Skin of body (tissue), 2 donors: ENCODE measurements around the gene AMZ1. TPM values are rescaled to one million over a fixed set of nuclear protein-coding genes. Genes with fewer than 3 reads are reported as not detected.

Source experiments
- DNase-seq: peaks from one replicate; lab custom pipeline; 2025; lab: John Stamatoyannopoulos, UW
- total RNA-seq: library from RNA; depleted of rRNA; stranded (reverse); fragments of >200 nt; gene quantifications from one replicate; pipeline ENCODE4 v1.2.3, GENCODE V29; 2014

The AMZ1 gene
- total RNA-seq, 1 donor from 2014 or later = 0.30 TPM

DNA sequence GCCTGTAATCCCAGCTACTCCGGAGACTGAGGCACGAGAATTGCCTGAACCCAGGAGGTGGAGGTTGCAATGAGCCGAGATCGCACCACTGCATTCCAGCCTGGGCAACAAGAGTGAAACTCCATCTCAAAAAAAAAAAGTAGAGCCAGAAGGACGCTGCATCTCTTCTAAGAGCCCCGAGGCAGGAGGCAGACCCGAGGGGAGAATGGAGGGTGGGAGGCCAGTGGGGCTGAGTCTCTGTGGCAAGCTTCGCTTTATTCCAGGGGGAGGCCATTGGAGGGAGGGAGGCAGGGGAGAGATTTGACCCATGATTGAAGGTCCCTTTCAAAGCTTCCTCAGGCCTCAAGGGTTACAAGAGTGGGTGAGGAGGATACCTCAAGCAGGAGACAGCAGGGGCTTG is 37.6 kb upstream of the AMZ1 start:
- DNase-seq = no peak

DNA sequence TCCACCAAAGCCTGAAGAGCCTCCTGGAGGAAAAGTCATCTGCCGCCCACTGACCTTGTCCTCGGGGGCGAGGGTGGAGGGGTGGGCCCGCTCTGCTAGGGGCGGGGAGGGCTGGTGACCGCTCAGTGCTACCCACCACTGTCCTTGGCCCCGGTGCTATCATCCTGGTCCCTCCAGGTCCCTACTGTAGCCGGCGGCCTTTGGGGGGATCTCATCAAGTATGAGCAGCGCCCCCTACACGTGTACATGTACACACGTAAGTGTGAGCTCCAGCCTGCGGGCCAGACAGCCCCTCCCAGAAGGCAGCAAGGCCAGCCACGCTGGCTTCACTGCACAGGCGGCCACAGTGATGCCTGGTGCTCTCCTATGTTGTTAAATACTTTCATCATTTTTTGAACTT is 36.7 kb upstream of the AMZ1 start:
- no peak for DNase-seq

DNA sequence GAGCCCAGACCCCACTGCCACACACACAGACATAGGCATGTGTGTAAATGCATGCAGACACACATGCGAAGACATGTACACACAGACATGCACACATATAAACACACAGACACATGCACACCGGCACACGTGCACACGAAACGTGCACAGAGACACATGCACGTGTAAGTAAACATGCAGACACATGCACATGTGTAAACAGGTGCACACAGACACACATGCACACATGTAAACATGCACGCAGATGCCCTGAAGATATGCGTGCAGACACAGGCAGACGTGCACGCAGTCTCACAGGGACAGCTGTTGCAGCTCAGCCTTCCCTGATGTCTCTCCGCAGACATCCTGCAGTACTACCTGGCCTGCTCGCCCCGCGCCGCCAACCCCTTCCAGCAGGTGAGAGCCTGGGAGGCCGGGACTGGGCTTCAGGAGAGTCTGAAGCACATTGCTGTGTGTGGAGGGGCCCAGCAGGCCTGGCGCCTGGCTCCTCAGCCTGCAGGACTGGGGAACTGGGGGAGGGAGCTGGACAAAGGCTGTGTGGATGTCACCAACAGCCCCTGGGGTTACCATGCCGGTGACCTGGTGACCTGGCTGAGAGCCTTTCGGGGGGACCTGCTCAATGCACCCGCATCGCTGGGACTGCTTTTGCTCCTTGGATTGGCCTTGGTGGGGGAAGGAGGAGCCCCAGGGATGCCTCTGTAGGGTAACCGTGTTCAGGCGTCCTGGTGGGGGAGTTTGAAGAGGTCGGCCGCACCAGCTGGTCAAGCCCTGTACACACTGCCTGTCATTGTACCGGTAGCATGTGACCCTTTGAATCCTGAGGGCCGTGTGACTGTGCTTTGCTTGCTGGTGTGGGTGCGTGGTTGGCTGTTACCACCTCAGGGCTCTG is 35.9 kb upstream of the AMZ1 start:
- no peak for DNase-seq

DNA sequence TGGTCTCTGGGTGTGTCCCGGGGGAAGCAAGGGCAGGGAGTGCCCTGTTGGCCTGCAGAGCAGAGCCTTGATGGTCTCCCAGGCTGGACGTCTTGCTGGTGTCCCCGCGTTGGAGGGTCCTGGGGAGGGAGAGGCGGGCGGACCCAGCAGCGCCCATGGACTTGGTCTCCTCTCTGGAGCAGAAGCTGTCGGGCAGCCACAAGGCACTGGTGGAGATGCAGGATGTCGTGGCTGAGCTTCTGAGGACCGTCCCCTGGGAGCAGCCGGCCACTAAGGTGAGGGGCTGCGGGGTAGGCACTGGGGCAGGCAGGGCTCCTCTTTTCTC is 35.3 kb upstream of the AMZ1 start:
- no peak for DNase-seq

DNA sequence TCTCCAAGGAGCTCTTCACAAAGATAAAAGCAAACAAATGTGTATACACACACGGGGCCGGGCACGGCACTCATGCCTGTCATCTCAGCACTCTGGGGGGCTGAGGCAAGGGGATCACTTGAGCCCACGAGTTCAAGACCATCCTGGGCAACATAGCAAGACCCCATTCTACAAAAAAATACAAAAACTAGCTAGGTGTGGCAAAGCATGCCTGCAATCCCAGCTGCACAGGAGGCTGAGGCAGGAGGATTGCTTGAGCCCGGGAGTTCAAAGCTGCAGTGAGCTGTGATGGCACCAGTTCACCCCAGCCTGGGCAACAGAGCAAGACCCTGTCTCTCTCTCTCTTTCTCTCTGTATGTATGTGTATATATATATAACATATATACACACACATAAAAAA is 33.9 kb upstream of the AMZ1 start:
- no peak for DNase-seq

DNA sequence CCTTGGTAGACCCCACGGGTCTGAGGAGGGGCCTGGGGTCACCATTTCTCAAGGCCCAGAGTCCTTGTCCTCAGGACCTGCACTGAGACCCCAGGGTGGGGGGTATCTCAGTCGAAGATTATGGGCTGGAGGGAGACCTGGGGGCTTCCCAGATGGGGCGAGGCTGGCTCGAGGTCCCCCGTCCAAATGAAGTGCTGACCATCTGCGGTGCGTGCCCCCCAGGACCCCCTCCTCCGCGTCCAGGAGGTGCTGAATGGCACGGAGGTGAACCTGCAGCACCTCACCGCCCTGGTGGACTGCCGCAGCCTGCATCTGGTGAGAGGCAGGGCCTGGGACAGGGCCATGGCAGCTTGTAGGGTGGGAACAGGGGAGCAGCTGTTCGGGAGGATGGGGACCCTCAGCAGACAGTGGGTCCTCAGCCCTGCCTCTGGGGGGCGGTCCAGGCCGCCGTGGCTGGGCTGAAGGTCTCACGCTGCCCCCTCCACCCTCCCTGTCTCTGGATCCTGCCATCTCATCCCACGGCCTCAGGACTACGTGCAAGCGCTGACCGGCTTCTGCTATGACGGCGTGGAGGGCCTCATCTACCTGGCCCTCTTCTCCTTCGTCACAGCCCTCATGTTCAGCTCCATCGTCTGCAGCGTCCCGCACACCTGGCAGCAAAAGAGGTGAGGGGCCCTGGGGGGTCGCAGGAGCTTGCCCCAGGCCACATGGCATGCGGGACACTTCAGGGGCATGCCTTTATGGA is 32.0 kb upstream of the AMZ1 start:
- DNase-seq = no peak

DNA sequence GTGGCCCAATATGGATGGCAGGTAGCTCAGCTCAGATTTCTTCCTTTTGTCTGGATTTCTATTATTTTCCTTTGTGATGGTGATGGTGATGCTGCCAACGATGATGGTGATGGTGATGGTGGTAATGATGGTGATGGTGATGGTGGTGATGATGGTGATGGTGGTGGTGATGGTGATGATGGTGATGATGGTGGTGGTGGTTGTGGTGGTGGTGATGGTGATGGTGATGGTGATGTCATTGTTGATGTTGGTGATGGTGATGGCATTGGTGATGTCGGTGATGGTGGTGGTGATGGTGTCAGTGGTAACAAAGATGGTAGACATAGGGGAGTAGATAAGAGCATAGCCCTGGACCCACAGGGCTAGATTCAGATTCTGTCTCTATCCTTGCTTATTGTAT is 30.8 kb upstream of the AMZ1 start:
- no peak for DNase-seq

DNA sequence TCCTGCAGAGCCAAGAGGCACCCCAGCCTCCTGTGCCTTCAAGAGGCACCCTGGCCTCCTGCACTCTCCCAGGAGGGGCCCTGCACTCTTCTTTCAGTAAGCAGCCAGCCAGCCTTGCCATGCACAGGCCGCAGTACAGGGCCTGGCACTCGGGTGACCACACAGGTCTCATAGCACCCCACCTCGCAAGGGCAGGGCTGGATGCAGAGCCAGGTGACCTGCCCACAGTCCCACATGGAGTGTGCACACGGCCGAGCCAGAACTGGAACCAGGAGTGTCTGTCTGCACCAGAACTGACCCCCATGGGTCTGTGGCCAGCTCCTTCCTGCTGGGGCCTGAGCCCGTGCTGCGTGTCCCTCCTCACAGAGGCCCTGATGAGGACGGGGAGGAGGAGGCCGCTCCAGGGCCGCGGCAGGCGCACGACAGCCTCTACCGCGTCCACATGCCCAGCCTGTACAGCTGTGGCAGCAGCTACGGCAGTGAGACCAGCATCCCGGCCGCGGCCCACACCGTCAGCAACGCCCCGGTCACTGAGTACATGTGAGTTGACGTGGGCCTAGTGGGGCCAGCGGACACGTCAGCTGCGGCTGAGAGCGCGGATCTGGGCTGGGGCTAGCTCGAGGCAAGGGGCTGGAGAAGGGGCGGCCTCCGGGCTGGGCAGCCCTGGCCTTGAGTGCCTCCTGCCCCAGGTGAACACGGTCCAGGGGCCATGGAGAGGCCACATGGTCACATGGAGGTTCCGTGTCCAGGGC is 29.9 kb upstream of the AMZ1 start:
- no peak for DNase-seq

DNA sequence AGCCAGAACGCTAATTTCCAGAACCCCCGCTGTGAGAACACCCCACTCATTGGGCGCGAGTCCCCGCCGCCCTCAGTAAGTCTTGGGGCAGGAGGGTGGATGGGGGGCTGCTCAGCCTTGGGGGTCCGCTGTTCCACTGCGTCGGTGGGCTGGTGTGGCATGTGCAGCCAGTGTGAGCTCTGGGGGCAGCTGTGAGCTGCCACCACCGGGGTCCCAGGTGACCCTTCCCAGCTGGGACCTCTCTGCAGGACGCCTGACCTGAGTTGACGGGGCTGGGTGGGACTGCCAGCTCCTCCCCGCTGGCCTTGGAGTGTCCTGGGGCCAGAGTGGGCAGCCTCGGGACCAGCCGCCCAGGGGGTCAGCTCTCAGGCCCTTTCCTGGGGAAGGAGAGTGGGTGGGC is 29.1 kb upstream of the AMZ1 start:
- DNase-seq = no peak

DNA sequence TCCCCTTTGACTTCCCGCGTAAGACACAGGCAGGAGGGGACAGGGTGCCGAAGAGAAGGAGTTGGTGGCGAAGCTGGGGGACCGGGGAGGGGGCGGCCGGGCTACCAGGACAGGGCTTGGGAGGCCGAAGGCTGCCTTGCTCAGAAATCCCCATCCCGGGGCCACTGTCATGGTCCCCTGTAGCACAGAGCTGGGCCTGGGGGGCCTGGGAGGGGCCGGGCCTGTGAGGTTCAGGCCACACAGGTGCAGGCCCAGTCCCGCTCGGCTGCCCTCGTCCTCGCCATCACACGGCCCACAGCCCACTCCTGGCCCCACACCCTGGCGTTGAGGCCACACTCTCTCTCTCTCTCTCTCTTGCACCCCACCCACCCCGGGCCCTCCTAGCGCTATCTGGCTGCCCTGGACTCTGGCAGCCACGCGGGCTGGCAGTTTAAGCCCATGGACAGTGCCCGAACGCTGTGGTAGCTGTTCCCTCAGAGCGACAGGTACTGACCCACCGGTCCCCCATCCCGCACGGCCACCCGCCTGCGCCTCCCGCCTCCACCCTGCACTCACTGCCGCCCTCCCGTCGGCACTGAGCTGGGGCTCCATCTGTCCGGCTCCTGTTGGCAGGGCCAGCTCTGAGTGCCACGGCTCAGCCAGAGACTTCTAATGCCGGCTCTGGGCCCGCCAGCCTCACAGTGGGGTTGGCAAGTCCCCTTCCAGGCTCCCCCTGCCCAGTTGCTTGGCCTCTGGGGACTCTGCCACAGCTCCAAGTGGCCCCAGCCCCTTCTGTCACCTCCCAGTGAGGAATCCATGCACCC is 28.2 kb upstream of the AMZ1 start:
- DNase-seq = no peak

DNA sequence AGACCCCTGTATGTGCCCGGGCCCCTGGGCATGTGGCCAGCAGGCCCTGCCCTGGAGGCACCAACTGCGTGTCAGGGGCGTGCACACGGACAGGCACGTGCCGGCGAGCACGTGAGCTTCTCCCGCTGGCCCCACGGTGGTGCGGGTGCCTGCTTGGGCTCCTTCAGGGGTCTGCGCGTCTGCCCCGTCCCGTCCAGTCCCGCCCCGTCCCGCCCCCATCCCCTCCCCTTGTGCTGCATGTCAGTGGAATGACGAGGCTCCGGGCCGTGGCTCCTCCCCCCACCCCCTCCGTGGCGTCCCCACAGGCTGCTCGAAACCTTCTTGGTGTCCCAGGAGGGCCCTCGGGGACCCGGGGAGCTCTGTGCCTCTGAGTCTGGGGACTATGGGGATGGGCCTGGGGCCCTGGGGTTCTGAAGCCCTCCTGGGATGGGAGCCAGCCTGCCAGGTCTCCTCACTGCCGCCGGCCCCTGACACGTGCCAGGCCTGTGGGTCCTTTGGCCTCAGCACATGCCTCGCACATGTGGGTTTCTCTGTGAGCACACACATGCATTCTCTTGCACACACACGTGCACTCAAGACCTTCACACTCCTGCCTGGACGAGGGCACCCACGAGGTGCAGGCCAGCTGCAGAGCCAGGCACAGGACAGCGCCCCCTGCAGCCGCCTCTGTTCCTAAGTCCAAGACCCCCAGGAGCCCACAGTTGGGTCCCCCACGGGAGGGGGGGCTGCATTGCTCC is 27.5 kb upstream of the AMZ1 start:
- no peak for DNase-seq

DNA sequence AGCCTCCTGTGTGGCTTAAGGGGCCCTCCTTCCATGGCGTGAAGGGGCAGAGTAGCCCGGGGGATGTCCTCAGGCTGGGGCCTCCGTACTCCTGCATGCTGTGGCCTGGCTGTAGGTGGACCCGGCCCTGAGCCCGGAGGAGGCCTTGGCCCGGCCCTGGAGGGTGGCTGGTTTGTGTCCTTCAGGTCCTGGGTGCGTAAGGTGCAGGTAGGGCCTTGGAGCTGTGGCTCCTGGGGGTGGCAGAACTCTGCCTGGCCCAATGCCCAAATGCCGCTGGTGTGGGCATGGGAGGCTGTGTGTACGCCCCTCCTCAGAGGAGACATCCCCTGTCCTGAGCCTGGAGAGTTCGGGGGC is 26.9 kb upstream of the AMZ1 start:
- DNase-seq = no peak

DNA sequence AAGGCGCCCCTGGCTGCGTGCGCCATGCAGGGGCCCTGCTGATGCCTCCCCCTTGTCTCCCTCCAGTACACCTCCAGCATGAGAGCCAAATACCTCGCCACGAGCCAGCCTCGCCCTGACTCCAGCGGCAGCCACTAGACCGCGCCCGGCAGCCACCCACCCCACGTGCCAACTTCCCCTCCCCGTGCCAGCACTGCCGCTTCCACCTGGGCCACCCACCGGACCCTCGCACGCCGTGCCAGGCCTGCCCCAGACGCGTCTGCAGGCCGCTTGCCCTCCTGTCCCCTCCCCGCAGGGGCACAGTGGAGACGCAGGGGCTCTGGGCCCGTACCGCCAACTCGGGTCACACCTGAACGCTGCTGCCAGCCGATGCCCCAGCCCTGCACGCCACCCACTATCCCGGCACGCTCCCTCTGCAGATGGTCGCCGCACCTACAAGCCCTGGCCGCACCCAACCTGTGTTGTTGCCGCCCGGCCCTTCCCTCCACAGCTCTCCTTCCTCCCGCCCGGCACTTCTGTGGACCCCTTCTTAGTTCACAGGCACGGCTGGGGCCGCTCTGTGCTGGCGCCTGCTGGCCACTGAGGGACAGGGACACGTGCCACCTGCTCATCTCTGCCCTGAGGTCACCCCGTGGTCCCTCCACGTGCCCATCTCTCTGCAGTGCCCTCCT is 26.3 kb upstream of the AMZ1 start:
- DNase-seq = no peak

DNA sequence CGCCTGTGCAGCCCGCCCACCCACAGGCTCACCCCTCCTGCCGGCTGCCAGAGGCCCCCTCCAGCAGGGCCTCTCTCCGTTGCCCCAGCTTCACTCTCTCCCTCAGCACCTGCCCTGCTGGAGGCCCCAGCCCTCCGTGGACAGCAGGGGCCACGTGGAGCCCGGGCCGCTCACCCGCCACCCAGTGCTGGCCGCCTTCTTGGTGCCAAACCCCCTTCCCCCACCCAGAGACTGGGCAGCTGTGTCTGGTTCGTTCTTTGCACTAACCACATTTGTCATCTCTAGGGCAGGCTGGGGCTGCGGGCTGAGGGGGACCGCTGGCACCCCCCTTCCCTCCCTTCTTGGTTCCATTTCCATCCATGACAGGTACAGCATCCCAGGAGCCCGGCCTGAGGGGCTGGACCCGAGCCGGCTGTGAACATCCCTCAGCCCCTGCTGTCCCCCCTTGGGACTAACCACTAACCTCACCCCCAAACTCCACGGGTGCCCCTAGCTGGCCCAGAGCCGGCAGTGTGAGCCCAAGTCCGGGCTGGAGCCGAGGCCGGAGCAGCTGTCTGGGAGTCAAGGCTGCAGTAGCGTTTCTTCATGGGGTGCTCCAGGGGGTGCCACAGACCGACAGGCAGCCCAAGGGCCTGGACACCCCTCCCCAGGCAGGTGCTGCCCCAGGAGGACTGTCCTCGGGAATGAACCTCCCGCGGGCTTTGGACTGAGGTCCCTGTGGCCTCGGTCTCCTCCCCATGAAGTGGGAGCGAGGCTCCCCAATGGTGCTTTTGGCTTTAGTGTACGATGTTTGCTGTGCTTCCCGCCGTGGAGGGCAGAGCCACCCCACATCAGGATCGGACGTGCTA is 25.5 kb upstream of the AMZ1 start:
- no peak for DNase-seq

DNA sequence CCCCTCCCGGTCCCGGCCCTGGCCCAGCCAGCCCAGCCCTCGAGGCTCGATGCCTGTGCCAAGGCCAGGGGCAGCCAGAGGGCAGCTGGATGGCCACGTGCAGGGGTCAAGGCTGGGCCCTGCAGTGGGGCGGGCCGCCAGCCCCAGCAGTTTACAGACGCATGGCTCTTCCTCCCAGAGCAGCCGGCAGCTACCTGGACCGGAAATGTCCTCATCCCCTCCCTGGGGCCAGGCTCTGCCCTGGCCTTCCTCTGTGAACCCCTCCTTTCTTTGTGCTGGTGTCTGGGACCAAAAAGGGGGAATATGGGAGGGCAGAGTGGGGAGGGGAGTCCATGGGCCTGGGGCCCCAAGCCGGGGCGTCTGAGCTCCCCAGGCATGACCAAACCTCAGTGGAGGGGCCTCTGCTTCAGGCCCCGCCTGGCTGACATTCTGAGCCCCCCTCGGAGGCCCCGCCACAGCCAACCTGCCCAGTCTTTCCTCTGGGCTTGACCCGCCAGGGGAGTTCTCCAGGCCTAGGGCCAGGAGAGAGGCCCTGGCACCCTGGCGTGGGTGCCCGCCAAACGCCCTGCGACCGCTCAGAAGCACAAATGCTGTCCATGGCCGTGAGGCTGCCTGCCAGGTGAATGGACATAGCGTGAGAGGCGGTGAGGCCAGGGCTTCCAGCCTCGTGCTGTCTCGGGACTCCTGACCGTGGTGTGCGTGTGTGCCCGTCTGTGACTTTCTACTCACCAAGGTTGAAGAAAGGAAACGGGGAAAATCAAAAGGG is 24.7 kb upstream of the AMZ1 start:
- DNase-seq = no peak

DNA sequence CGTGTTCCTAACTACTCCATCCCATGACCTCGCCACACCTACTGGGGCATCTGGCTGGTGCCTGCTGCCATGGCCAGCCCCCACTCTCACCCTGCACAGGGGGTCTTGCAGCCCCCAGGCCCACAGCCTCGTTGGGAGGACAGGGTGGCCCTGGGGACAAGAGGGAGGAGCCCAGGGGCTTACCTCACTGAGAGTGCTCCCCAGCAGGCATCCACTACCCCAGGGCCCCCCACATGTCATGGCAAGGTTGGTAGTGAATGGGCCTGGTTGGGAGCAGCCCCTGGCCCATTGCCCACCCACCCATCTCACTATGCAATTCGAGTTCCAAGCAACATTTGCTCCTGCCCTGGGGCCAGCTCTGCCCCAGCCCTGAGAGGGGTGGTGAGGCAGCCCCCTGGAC is 24.0 kb upstream of the AMZ1 start:
- no peak for DNase-seq

DNA sequence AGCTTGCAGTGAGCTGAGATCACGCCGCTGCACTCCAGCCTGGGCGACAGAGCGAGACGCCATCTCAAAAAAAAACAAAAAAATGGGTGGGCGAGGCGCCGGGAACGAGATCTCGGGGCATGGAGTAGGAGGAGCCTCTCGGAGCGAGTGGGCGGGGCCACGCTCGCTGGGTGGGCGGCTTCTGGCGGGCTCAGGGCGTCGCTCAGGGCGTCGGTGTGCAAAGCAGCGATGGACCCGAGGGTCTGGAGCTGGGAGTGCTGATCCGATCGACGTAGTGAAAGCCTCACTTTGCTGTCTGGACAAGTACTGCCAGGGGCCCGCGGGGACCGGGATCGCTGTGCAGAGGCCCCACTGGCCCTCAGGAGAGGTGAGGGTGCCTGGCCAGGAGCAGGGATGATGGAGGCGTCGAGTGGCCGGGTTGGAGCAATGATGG is 22.6 kb upstream of the AMZ1 start:
- no peak for DNase-seq

DNA sequence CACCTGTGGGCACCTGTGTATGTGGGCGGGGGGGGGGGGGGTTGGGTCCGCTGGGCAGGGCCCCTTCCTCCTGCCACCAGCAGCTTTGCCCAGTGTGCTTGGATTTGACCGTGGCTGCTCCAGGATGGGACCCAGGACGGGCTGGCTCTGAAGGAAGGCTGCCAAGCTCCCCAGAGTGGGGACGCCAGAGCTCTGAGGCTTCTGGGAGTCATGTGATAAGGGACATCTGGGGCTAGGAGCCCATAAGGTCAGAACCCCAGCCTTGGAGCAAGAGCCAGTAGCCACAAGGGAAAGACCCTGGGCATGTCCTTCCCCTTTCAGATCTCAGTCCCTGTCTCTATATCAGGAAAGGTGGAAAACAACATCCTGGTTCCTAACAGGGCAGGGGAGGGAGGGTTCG is 21.8 kb upstream of the AMZ1 start:
- DNase-seq = no peak
